Activated CD4-positive, alpha-beta T cell treated with anti-CD3 and anti-CD28 coated beads, Interleukin-2, amount 50 U/mL, for 16 hours (primary cell): Measurements from ENCODE around the gene CCT6A.
"Not testable (repeated sequence)": the region's sequence is repeated elsewhere in the genome, so short reads cannot be mapped to it uniquely, and the experiment has no call there.

Experiments used
- DNase-seq: peaks from one replicate; pipeline ENCODE4 v3.0.0-alpha.2; 2020

The CCT6A gene

GRCh38 chr7:56053993-56054392, 2.4 kb downstream of the CCT6A start:
- DNase-seq: no peak

GRCh38 chr7:56062382-56062781, 10.8 kb downstream of the CCT6A start:
- peak; percentile 46 for DNase-seq

- DNase-seq: no peak
Measured at GRCh38 chr7:56063500-56063881, 11.9 kb downstream of the CCT6A start.

GRCh38 chr7:56063882-56064625, 12.5 kb downstream of the CCT6A start, which contains the start of gene SUMF2:
TSS of gene SUMF2 (plus strand) at chr7:56064286. CDS start at chr7:56064312, 26 bp downstream.
- DNase-seq: peak; percentile 92

GRCh38 chr7:56066376-56066775, 14.8 kb downstream of the CCT6A start:
- not testable (repeated sequence) for DNase-seq

GRCh38 chr7:56074371-56074791, 22.8 kb downstream of the CCT6A start:
- peak; percentile 75 for DNase-seq

- DNase-seq: no peak
Measured at GRCh38 chr7:56077681-56078080, 26.1 kb downstream of the CCT6A start.

- DNase-seq: no peak
Measured at GRCh38 chr7:56078196-56078595, 26.6 kb downstream of the CCT6A start.

- no peak for DNase-seq
Measured at GRCh38 chr7:56079450-56080185, 28.1 kb downstream of the CCT6A start.

- DNase-seq: not testable (repeated sequence)
Measured at GRCh38 chr7:56080726-56081435, 29.3 kb downstream of the CCT6A start.

GRCh38 chr7:56081626-56082340, 30.2 kb downstream of the CCT6A start:
- DNase-seq: no peak

GRCh38 chr7:56083150-56083785, 31.7 kb downstream of the CCT6A start:
- DNase-seq: no peak

GRCh38 chr7:56086761-56087160, 35.2 kb downstream of the CCT6A start:
- no peak for DNase-seq

- DNase-seq: no peak
Measured at GRCh38 chr7:56087445-56087844, 35.9 kb downstream of the CCT6A start.

- DNase-seq: no peak
Measured at GRCh38 chr7:56091591-56091990, 40.0 kb downstream of the CCT6A start.

- DNase-seq: not testable (repeated sequence)
Measured at GRCh38 chr7:56092388-56092787, 40.8 kb downstream of the CCT6A start.

- no peak for DNase-seq
Measured at GRCh38 chr7:56092789-56093531, 41.4 kb downstream of the CCT6A start, which contains the start of gene PHKG1. TSS of gene PHKG1 (minus strand) at chr7:56092952. CDS start at chr7:56088941, 4,011 bp downstream.

GRCh38 chr7:56097700-56098099, 46.1 kb downstream of the CCT6A start:
- DNase-seq: no peak

- DNase-seq: not testable (repeated sequence)
Measured at GRCh38 chr7:56098187-56099008, 46.8 kb downstream of the CCT6A start.

- DNase-seq: no peak
Measured at GRCh38 chr7:56099653-56100052, 48.1 kb downstream of the CCT6A start.

GRCh38 chr7:56104138-56104537, 52.6 kb downstream of the CCT6A start:
- not testable (repeated sequence) for DNase-seq
